Tibial nerve (tissue), 4 donors: ENCODE measurements around the gene IER2. TPM values are rescaled to one million over a fixed set of nuclear protein-coding genes. Genes with fewer than 3 reads are reported as not detected.
"Not testable (repeated sequence)": the region's sequence is repeated elsewhere in the genome, so short reads cannot be mapped to it uniquely, and the experiment has no call there.

Experiments used
- DNase-seq, 2 donors: peaks; one replicate each; pipeline ENCODE4 v3.0.0-alpha.2; 2019; ENCODE audit warnings: low spot score in 2 of 2
- H3K27ac ChIP-seq, 4 donors: fragments of 200-600 bp; sonication (generic) in 3 of 4; one replicate each; pipeline ENCODE4 v1.5.1; 2017 to 2019; ENCODE audit warnings: mild to moderate bottlenecking in 1 of 4
- H3K27me3 ChIP-seq, 2 donors: fragments of 200-600 bp; sonication (generic) in 1 of 2; one replicate each; pipeline versions ENCODE4 v1.5.1 to v1.6.0; 2017 to 2019
- H3K36me3 ChIP-seq, 3 donors: fragments of 200-600 bp; sonication (generic); one replicate each; pipeline ENCODE4 v1.5.1; 2018 to 2019
- H3K4me1 ChIP-seq, 4 donors: fragments of 200-600 bp; sonication (generic) in 3 of 4; one replicate each; pipeline ENCODE4 v1.5.1; 2017 to 2019
- H3K4me3 ChIP-seq, 4 donors: fragments of 200-600 bp; sonication (generic) in 3 of 4; one replicate each; pipeline ENCODE4 v1.5.1; 2017 to 2019; ENCODE audit warnings: mild to moderate bottlenecking in 1 of 4, moderate library complexity in 1 of 4
- H3K9me3 ChIP-seq, 4 donors: fragments of 200-600 bp; sonication (generic) in 3 of 4; one replicate each; pipeline ENCODE4 v1.5.1; 2017 to 2019
- EP300 ChIP-seq, 2 donors: sonication (generic); formaldehyde crosslinking; IDR thresholded peaks; one replicate each; pipeline ENCODE4 v1.6.1; 2017; ENCODE audit warnings: antibody characterized with exemption in 2 of 2, mild to moderate bottlenecking in 1 of 2
- POLR2A ChIP-seq, 2 donors: fragments of 450-650 bp; IDR thresholded peaks; one replicate each; pipeline ENCODE4 v1.6.1; 2017; ENCODE audit warnings: antibody characterized with exemption in 2 of 2, mild to moderate bottlenecking in 2 of 2, moderate library complexity in 2 of 2
- WGBS, 2 donors: methylation state at CpG; one replicate each; pipeline ENCODE4 v1.1.5; 2018; 5-methylcytosine and 5-hydroxymethylcytosine counted together
- total RNA-seq, 4 donors: library from RNA; depleted of rRNA; stranded (reverse); fragments of >200 nt; gene quantifications; one replicate each; pipeline ENCODE4 v1.1.0, GENCODE V29; 2016
- TF ChIP-seq, protein P1 (sequence below), 5 experiments: fragments of 200-600 bp in 3 of 5; fragments of 450-650 bp in 2 of 5; sonication (generic) in 3 of 5; IDR thresholded peaks; one replicate each; pipeline ENCODE4 v1.5.1; 2016 to 2019; ENCODE audit warnings: antibody characterized with exemption in 5 of 5, mild to moderate bottlenecking in 3 of 5, moderate library complexity in 2 of 5

The IER2 gene
- total RNA-seq, 4 donors from 2014 or later: 37.3 to 77.4 (median 58.3) TPM

DNA sequence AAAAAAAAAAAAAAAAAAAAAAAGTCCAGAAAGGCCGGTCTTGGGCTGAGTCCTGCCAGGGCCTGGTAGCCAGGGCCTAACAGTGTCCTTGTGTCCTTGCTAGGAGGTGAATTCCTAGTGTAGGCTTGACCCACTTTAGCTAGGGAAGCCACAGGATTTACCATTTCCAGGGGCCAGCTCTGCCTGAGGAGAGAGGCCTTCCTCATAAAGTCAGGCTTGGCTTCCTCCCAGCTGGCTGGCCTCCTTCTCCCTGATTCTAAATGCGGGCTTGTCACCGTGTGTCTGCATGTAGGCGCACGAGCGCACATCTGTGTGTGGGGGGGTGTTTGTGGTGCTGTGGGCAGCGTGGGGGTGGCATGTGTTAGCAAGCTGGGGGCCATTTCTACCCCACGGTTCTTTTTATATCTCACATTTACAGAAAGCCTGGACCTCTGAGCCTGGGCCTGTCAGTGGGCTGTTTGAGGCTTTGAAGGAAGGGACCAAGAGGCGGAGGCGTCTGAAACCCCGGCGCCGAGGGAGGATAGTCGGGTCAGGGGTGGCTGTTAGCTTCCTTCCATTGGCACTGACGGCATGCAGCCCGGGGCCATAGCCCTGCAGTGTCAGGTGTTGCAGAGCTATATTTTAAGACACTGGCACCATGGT lies 31.7 kb downstream of the IER2 start:
- 11 to 20% methylated on average over 16 of the region's 16 CpGs for WGBS, 2 donors
- Histone ChIP-seq H3K27me3 (no peaks in the 10 kb centered on the region), H3K27ac (peak overlapping the region in 2 of 4 donors; percentile 61 to 70), H3K4me3 (no peak overlapping the region), H3K4me1 (peaks cover 0 to 14% (median 9%) of the 10 kb centered on the region in 4 donors), H3K36me3 (no peaks in the 10 kb centered on the region), H3K9me3 (no peaks in the 10 kb centered on the region)
- TF ChIP-seq EP300 (IDR thresholded peaks at IDR 0.05): peak in 1 of 2 donors; percentile 18
- TF ChIP-seq POLR2A (IDR thresholded peaks at IDR 0.05): no peak
- TF ChIP-seq, protein P1, sequence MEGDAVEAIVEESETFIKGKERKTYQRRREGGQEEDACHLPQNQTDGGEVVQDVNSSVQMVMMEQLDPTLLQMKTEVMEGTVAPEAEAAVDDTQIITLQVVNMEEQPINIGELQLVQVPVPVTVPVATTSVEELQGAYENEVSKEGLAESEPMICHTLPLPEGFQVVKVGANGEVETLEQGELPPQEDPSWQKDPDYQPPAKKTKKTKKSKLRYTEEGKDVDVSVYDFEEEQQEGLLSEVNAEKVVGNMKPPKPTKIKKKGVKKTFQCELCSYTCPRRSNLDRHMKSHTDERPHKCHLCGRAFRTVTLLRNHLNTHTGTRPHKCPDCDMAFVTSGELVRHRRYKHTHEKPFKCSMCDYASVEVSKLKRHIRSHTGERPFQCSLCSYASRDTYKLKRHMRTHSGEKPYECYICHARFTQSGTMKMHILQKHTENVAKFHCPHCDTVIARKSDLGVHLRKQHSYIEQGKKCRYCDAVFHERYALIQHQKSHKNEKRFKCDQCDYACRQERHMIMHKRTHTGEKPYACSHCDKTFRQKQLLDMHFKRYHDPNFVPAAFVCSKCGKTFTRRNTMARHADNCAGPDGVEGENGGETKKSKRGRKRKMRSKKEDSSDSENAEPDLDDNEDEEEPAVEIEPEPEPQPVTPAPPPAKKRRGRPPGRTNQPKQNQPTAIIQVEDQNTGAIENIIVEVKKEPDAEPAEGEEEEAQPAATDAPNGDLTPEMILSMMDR (IDR thresholded peaks at IDR 0.05): no peak
- peak in 1 of 2 donors; percentile 50 for DNase-seq

DNA sequence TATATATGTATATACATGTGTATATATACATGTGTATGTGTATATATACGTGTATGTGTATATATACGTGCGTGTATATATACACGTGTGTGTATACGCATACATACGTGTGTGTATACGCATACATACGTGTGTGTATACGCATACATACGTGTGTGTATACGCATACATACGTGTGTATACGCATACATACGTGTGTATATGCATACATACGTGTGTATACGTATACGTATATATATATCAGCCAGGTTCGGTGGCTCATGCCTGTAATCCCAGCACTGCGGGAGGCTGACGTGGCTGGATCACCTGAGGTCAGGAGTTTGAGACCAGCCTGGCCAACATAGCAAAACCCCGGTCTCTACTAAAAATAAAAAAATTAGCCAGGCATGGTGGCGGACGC lies 34.7 kb downstream of the IER2 start:
- not testable (repeated sequence) for H3K4me3 ChIP-seq, H3K27ac ChIP-seq, H3K9me3 ChIP-seq, H3K27me3 ChIP-seq, DNase-seq, H3K36me3 ChIP-seq
- 58 to 61% methylated on average over 18 to 22 of the region's 23 CpGs for WGBS, 2 donors
- peaks cover 0 to 14% (median 9%) of the 10 kb centered on the region in 4 donors for H3K4me1 ChIP-seq

- 70% methylated on average over 22 of the region's 22 CpGs for WGBS, 2 donors
- not testable (repeated sequence) for H3K4me3 ChIP-seq, H3K9me3 ChIP-seq, DNase-seq, H3K27me3 ChIP-seq, H3K27ac ChIP-seq, H3K36me3 ChIP-seq
- H3K4me1 ChIP-seq: peaks cover 0 to 14% (median 9%) of the 10 kb centered on the region in 4 donors
Measured at GRCh38 chr19:13185763-13186657, 35.8 kb downstream of the IER2 start.

DNA sequence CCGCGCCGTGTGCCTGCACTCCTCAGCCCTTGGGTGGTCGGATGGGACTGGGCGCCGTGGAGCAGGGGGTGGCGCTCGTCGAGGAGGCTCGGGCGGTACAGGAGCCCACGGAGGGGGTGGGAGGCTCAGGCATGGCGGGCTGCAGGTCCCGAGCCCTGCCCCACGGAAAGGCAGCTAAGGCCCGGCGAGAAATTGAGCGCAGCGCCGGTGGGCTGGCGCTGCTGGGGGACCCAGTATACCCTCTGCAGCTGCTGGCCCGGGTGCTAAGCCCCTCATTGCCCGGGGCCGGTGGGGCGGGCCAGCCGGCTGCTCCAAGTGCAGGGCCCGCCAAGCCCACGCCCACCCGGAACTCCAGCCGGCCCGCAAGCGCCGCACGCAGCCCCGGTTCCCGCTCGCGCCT lies 36.5 kb downstream of the IER2 start:
- H3K4me3 ChIP-seq, H3K9me3 ChIP-seq, H3K4me1 ChIP-seq, H3K27ac ChIP-seq, H3K36me3 ChIP-seq, DNase-seq, H3K27me3 ChIP-seq: not testable (repeated sequence)
- WGBS, 2 donors: 95 to 97% methylated on average over 34 to 36 of the region's 38 CpGs

DNA sequence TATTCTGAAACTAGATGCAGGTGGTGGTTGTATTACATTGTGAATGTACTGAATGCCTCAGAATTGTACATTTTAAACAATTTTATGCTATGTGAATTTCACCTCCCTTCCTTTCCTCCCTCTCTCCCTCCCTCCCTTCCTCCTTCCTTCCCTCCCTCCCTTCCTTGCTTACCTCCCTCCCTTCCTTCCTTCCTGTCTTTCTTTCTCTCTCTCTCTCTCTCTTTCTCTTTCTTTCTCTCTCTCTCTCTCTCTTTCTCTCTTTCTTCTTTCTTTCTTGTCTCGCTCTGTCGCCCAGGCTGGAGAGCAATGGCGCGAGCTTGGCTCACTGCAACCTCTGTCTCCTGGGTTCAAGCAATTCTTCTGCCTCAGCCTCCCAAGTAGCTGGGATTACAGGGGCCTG lies 37.2 kb downstream of the IER2 start:
- Histone ChIP-seq H3K36me3 (no peaks in the 10 kb centered on the region), H3K4me3 (no peak overlapping the region), H3K27ac (no peak overlapping the region), H3K9me3 (no peaks in the 10 kb centered on the region), H3K27me3 (no peaks in the 10 kb centered on the region), H3K4me1 (peaks cover 0 to under 1% (median 0%) of the 10 kb centered on the region in 4 donors)
- TF ChIP-seq POLR2A (IDR thresholded peaks at IDR 0.05): no peak
- TF ChIP-seq EP300 (IDR thresholded peaks at IDR 0.05): no peak
- TF ChIP-seq, protein P1 (IDR thresholded peaks at IDR 0.05): no peak
- no peak for DNase-seq
- 93 to 95% methylated on average over 4 of the region's 4 CpGs for WGBS, 2 donors

DNA sequence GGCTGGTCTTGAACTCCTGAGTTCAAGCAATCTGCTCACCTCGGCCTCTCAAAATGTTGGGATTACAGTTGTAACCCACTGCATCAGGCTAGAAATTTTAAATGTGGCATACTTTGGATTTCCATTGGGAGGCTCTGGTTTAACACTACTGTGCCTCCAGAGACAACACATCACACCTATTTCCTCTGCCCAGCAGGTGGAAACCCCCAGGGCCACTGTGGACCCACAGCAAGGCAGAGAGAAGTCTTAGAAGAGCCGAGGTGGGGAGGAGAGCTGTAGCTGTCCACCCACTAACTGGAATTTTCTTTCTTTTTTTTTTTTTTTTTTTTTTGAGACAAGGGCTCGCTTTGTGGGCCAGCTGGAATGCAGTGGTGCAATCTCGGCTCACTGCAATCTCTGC lies 39.4 kb downstream of the IER2 start:
- Histone ChIP-seq H3K36me3 (no peaks in the 10 kb centered on the region), H3K9me3 (no peaks in the 10 kb centered on the region), H3K4me3 (no peak overlapping the region), H3K27me3 (no peaks in the 10 kb centered on the region), H3K27ac (no peak overlapping the region), H3K4me1 (no peaks in the 10 kb centered on the region)
- DNase-seq: no peak
- TF ChIP-seq POLR2A (IDR thresholded peaks at IDR 0.05): no peak
- no peak for TF ChIP-seq EP300 (IDR thresholded peaks at IDR 0.05)
- TF ChIP-seq, protein P1 (IDR thresholded peaks at IDR 0.05): no peak
- WGBS, 2 donors: 59 to 61% methylated on average over 4 of the region's 4 CpGs
